HG02642 (cell line): Measurements from ENCODE around the gene PNPLA5.
"Not testable (repeated sequence)": the region's sequence is repeated elsewhere in the genome, so short reads cannot be mapped to it uniquely, and the experiment has no call there.

Source experiments
- ATAC-seq: cut with Tn5 transposase; IDR thresholded peaks from one replicate; pipeline ENCODE4 v1.9.1; 2021; ENCODE audit warnings: mild to moderate bottlenecking; ENCODE audit not compliant: unreplicated experiment, poor library complexity

Gene PNPLA5

GRCh38 chr22:43904412-43904811, 12.6 kb upstream of the PNPLA5 start:
- not testable (repeated sequence) for ATAC-seq

GRCh38 chr22:43903033-43903432, 11.2 kb upstream of the PNPLA5 start:
- not testable (repeated sequence) for ATAC-seq

- ATAC-seq: no peak
Observed at GRCh38 chr22:43901976-43902643, 10.3 kb upstream of the PNPLA5 start.

- no peak for ATAC-seq
Observed at GRCh38 chr22:43900206-43900605, 8.4 kb upstream of the PNPLA5 start.

GRCh38 chr22:43897751-43898261, 6.0 kb upstream of the PNPLA5 start:
- no peak for ATAC-seq

GRCh38 chr22:43895986-43896645, 4.3 kb upstream of the PNPLA5 start:
- no peak for ATAC-seq

GRCh38 chr22:43894122-43894521, 2.3 kb upstream of the PNPLA5 start:
- ATAC-seq: no peak

GRCh38 chr22:43893266-43893665, 1.5 kb upstream of the PNPLA5 start:
- no peak for ATAC-seq

GRCh38 chr22:43892183-43892894, 526 bp upstream of the PNPLA5 start:
- ATAC-seq: no peak

GRCh38 chr22:43890901-43891331, 897 bp downstream of the PNPLA5 start:
- no peak for ATAC-seq

GRCh38 chr22:43889860-43890253, 2.0 kb downstream of the PNPLA5 start:
- ATAC-seq: no peak

- no peak for ATAC-seq
Observed at GRCh38 chr22:43889201-43889859, 2.5 kb downstream of the PNPLA5 start.

- ATAC-seq: no peak
Observed at GRCh38 chr22:43888740-43889139, 3.1 kb downstream of the PNPLA5 start.

- no peak for ATAC-seq
Observed at GRCh38 chr22:43887391-43887790, 4.4 kb downstream of the PNPLA5 start.

- ATAC-seq: no peak
Observed at GRCh38 chr22:43886231-43886630, 5.6 kb downstream of the PNPLA5 start.

- ATAC-seq: no peak
Observed at GRCh38 chr22:43885786-43886185, 6.0 kb downstream of the PNPLA5 start.

GRCh38 chr22:43885319-43885671, 6.5 kb downstream of the PNPLA5 start:
- no peak for ATAC-seq

GRCh38 chr22:43884600-43885318, 7.1 kb downstream of the PNPLA5 start:
- ATAC-seq: peak; percentile 75

- ATAC-seq: no peak
Observed at GRCh38 chr22:43883719-43884415, 7.9 kb downstream of the PNPLA5 start.
